K562 (cell line): ENCODE results near the gene C6orf47. TPM values are rescaled to one million over a fixed set of nuclear protein-coding genes. Genes with fewer than 3 reads are reported as not detected.

Source experiments
- CCAR2 ChIP-seq: fragments of 200-400 bp; formaldehyde crosslinking; IDR thresholded peaks from 2 replicates; pipeline ENCODE4 v1.6.1; 2017; ENCODE audit warnings: mild to moderate bottlenecking, low read depth, low read length
- CHD2 ChIP-seq: IDR thresholded peaks from 2 replicates; pipeline ENCODE4 v1.6.1; 2011; ENCODE audit warnings: low read depth, low read length
- DMBX1 ChIP-seq: fragments of 250-450 bp; sonication (Bioruptor Pico); IDR thresholded peaks from 2 replicates; pipeline ENCODE4 v1.8.0; 2022; ENCODE audit warnings: inconsistent platforms, mild to moderate bottlenecking, moderate library complexity, borderline replicate concordance
- KLF10 ChIP-seq: fragments of 250-450 bp; sonication (Bioruptor Pico); IDR thresholded peaks from 2 replicates; pipeline ENCODE4 v1.6.1; 2021; ENCODE audit warnings: matching md5 sums
- NONO ChIP-seq, 2 experiments: fragments of 200-400 bp in 1 of 2; fragments of 450-650 bp in 1 of 2; formaldehyde crosslinking in 1 of 2; IDR thresholded peaks; 2 replicates each; pipeline ENCODE4 v1.6.1; 2017; ENCODE audit warnings: low read depth in 2 of 2, mild to moderate bottlenecking in 2 of 2, moderate library complexity in 2 of 2, low read length in 1 of 2
- SRSF9 ChIP-seq: fragments of 200-400 bp; formaldehyde crosslinking; IDR thresholded peaks from 2 replicates; pipeline ENCODE4 v1.6.1; 2017; ENCODE audit warnings: low read depth, low read length, borderline replicate concordance
- TBP ChIP-seq: optimal IDR thresholded peaks from 2 replicates; pipeline ENCODE3; 2011; ENCODE audit warnings: low read depth, low read length, improper control_type of control experiment
- THRAP3 ChIP-seq: fragments of 450-650 bp; IDR thresholded peaks from 2 replicates; pipeline ENCODE4 v1.6.1; 2016; ENCODE audit warnings: mild to moderate bottlenecking, inconsistent platforms, borderline replicate concordance
- polyA plus RNA-seq, 8 experiments: library from polyadenylated mRNA; depleted of rRNA in 4 of 8; stranded (reverse) in 5 of 8; unstranded in 3 of 8; fragments of >200 nt; fragmentation: Nextera tagmentation in 2 of 8; fragmentation: Illumina TruSeq in 1 of 8; extraction: Ambion mirVana in 2 of 8; extraction: Trizol in 1 of 8; gene quantifications; 2 replicates each; pipeline versions ENCODE4 v1.2.1 to v1.2.3, GENCODE V29; 2011 to 2014; ENCODE audit warnings: inconsistent platforms in 1 of 8, missing spikeins in 1 of 8
- total RNA-seq, 7 experiments: library from RNA; depleted of rRNA in 6 of 7; stranded (reverse); fragments of >200 nt in 6 of 7; fragmentation: Illumina TruSeq in 2 of 7; extraction: Trizol in 2 of 7; gene quantifications; 2 replicates each; pipeline versions ENCODE4 v1.2.1 to v1.2.3, GENCODE V29; 2011 to 2021; ENCODE audit warnings: low replicate concordance in 1 of 7
- TF ChIP-seq, protein P1 (sequence below): fragments of 200-800 bp; sonication (Bioruptor generic); IDR thresholded peaks from 2 replicates; pipeline ENCODE4 v1.6.1; 2016; ENCODE audit warnings: missing genetic modification characterization, missing compliant biosample characterization
- TF ChIP-seq, protein P2 (sequence below): fragments of 450-650 bp; formaldehyde crosslinking; IDR thresholded peaks from 2 replicates; pipeline ENCODE4 v1.4.0; 2020; ENCODE audit warnings: mild to moderate bottlenecking, moderate library complexity
- TF ChIP-seq, protein P3 (sequence below): fragments of 450-650 bp; conservative IDR thresholded peaks from 2 replicates; pipeline ENCODE4 v1.6.1; 2016; ENCODE audit warnings: missing genetic modification characterization, low read depth, mild to moderate bottlenecking, control low read depth, missing compliant biosample characterization
- TF ChIP-seq, protein P4 (sequence below), 2 experiments: fragments of 450-650 bp in 1 of 2; sonication (generic) in 1 of 2; formaldehyde crosslinking; conservative IDR thresholded peaks; 2 replicates each; pipeline versions ENCODE4 v1.4.0 to v1.8.1; 2020 to 2022; ENCODE audit warnings: mild to moderate bottlenecking in 1 of 2, missing genetic modification reagents in 1 of 2
- TF ChIP-seq, protein P5 (sequence below): fragments of 250-450 bp; sonication (Bioruptor Pico); IDR thresholded peaks from 2 replicates; pipeline ENCODE4 v1.5.0; 2020; ENCODE audit warnings: mild to moderate bottlenecking

C6orf47 gene
- total and polyA plus RNA-seq, 9 of the 15 experiments (the other 6 are each of a cell fraction or from before 2014, with no cell fraction given), result 0.14 to 43.8 (median 27.0) TPM

DNA sequence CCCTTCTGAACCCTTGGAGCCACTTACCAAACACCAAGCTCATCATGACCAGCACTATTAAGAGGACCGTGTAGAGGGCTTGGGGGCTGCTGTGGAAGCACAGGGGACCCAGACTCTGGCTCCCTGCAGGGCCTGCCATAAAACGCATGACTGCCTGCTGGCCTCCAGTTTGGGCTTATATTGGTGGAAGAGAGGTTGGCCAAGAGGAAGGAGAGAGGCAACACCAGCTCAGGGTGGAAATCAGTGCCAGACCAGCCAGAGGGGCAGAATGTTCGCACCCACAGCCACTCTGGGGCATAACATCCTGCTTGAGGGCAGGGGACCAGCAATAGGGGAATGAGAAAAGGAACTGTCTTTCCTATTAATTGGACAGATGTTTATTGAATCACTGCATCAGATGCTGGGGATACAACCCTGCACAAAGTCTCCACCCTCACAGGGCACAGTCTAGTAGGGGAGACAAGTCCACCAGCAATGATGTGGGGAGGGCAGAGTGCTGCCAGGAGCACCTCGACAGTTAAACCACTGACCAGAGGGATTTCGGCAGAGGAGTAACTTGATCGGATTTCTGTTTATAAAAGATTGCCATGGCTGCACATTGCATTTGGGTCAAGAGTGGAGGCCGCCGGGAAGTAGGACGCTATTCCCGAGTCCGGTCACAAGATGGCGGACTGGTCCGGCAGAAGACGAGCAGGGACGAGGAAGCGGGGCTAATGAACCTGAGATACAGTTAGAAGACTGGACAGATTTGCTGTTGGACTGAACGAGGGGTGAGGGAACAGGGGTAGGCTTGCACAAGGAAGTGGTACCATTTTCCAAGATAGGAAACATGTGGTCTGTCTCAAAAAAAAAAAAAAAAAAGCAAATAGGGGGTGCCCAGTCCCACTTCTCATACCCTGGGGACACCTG lies 19.9 kb upstream of the C6orf47 start, which contains the start of gene LY6G5C (continued):
- TF ChIP-seq, protein P1, sequence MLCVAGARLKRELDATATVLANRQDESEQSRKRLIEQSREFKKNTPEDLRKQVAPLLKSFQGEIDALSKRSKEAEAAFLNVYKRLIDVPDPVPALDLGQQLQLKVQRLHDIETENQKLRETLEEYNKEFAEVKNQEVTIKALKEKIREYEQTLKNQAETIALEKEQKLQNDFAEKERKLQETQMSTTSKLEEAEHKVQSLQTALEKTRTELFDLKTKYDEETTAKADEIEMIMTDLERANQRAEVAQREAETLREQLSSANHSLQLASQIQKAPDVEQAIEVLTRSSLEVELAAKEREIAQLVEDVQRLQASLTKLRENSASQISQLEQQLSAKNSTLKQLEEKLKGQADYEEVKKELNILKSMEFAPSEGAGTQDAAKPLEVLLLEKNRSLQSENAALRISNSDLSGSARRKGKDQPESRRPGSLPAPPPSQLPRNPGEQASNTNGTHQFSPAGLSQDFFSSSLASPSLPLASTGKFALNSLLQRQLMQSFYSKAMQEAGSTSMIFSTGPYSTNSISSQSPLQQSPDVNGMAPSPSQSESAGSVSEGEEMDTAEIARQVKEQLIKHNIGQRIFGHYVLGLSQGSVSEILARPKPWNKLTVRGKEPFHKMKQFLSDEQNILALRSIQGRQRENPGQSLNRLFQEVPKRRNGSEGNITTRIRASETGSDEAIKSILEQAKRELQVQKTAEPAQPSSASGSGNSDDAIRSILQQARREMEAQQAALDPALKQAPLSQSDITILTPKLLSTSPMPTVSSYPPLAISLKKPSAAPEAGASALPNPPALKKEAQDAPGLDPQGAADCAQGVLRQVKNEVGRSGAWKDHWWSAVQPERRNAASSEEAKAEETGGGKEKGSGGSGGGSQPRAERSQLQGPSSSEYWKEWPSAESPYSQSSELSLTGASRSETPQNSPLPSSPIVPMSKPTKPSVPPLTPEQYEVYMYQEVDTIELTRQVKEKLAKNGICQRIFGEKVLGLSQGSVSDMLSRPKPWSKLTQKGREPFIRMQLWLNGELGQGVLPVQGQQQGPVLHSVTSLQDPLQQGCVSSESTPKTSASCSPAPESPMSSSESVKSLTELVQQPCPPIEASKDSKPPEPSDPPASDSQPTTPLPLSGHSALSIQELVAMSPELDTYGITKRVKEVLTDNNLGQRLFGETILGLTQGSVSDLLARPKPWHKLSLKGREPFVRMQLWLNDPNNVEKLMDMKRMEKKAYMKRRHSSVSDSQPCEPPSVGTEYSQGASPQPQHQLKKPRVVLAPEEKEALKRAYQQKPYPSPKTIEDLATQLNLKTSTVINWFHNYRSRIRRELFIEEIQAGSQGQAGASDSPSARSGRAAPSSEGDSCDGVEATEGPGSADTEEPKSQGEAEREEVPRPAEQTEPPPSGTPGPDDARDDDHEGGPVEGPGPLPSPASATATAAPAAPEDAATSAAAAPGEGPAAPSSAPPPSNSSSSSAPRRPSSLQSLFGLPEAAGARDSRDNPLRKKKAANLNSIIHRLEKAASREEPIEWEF (CRISPR knock-in tag), result no peak
- TF ChIP-seq, protein P2, sequence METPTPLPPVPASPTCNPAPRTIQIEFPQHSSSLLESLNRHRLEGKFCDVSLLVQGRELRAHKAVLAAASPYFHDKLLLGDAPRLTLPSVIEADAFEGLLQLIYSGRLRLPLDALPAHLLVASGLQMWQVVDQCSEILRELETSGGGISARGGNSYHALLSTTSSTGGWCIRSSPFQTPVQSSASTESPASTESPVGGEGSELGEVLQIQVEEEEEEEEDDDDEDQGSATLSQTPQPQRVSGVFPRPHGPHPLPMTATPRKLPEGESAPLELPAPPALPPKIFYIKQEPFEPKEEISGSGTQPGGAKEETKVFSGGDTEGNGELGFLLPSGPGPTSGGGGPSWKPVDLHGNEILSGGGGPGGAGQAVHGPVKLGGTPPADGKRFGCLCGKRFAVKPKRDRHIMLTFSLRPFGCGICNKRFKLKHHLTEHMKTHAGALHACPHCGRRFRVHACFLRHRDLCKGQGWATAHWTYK (CRISPR knock-in tag), result no peak
- TF ChIP-seq NONO (IDR thresholded peaks at IDR 0.05; ENCODE audit: low read depth in 2 of 2, low read length in 1 of 2) (0 out of 4 replicates have a peak, but pooled peaks of 1 of the 2 experiments have one; percentile 11), CHD2 (0 out of 2 replicates have a peak, but pooled peaks have one; percentile 26), SRSF9 (no peak), TBP (peak; percentile 32), CCAR2 (no peak), DMBX1 (CRISPR knock-in tag) (0 out of 2 replicates have a peak, but pooled peaks have one; percentile 59), THRAP3 (no peak), KLF10 (CRISPR knock-in tag) (no peak)
- TF ChIP-seq, protein P3, sequence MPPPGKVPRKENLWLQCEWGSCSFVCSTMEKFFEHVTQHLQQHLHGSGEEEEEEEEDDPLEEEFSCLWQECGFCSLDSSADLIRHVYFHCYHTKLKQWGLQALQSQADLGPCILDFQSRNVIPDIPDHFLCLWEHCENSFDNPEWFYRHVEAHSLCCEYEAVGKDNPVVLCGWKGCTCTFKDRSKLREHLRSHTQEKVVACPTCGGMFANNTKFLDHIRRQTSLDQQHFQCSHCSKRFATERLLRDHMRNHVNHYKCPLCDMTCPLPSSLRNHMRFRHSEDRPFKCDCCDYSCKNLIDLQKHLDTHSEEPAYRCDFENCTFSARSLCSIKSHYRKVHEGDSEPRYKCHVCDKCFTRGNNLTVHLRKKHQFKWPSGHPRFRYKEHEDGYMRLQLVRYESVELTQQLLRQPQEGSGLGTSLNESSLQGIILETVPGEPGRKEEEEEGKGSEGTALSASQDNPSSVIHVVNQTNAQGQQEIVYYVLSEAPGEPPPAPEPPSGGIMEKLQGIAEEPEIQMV (tag), result no peak
- TF ChIP-seq, protein P4, sequence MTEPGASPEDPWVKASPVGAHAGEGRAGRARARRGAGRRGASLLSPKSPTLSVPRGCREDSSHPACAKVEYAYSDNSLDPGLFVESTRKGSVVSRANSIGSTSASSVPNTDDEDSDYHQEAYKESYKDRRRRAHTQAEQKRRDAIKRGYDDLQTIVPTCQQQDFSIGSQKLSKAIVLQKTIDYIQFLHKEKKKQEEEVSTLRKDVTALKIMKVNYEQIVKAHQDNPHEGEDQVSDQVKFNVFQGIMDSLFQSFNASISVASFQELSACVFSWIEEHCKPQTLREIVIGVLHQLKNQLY (CRISPR knock-in tag; conservative IDR thresholded peaks at IDR 0.05), result 0 out of 4 replicates have a peak, but pooled peaks of 1 of the 2 experiments have one; percentile 50
- TF ChIP-seq, protein P5, sequence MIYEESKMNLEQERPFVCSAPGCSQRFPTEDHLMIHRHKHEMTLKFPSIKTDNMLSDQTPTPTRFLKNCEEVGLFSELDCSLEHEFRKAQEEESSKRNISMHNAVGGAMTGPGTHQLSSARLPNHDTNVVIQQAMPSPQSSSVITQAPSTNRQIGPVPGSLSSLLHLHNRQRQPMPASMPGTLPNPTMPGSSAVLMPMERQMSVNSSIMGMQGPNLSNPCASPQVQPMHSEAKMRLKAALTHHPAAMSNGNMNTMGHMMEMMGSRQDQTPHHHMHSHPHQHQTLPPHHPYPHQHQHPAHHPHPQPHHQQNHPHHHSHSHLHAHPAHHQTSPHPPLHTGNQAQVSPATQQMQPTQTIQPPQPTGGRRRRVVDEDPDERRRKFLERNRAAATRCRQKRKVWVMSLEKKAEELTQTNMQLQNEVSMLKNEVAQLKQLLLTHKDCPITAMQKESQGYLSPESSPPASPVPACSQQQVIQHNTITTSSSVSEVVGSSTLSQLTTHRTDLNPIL, result no peak
